Stimulated activated effector memory CD8-positive, alpha-beta T cell treated with anti-CD3 and anti-CD28 coated beads, Interleukin-12 subunit alpha, Interleukin-12 subunit beta, amount 100 ng/mL, for 72 hours (primary cell): ENCODE measurements around the gene CSF1.

ENCODE experiments used
- ATAC-seq: fragments of 150-1000 bp; cut with Tn5 transposase; 2 replicates; pipeline ENCODE4 v1.10.0; 2021
- DNase-seq, 2 donors: peaks; one replicate each; pipeline ENCODE4 v3.0.0; 2021 to 2022; ENCODE audit warnings: low spot score in 2 of 2
- H3K27ac Mint-ChIP-seq: one replicate; pipeline ENCODE4 v1.8.0; 2022; ENCODE audit warnings: mild to moderate bottlenecking, mixed read lengths
- H3K36me3 Mint-ChIP-seq: one replicate; pipeline ENCODE4 v1.8.0; 2022; ENCODE audit warnings: mild to moderate bottlenecking, mixed read lengths
- H3K4me1 Mint-ChIP-seq: one replicate; pipeline ENCODE4 v1.8.0; 2022; ENCODE audit warnings: mixed read lengths
- H3K4me3 Mint-ChIP-seq: one replicate; pipeline ENCODE4 v1.8.0; 2022; ENCODE audit warnings: mild to moderate bottlenecking, mixed read lengths
- H3K9me3 Mint-ChIP-seq: one replicate; pipeline ENCODE4 v1.8.0; 2022; ENCODE audit warnings: mixed read lengths

CSF1 gene

GRCh38 chr1:109891930-109892329 lies 18.7 kb upstream of the CSF1 start:
- Mint-ChIP-seq H3K4me1 (peaks cover 15% of the 10 kb centered on the region), H3K36me3 (peaks cover 5% of the 10 kb centered on the region), H3K27ac (no peak overlapping the region), H3K9me3 (peaks cover 2% of the 10 kb centered on the region), H3K4me3 (no peak overlapping the region)
- DNase-seq (no peak), ATAC-seq (no peak)

- DNase-seq (no peak), ATAC-seq (peak; percentile 4)
- H3K4me1 Mint-ChIP-seq: peaks cover 12% of the 10 kb centered on the region
- peaks cover 2% of the 10 kb centered on the region for H3K36me3 Mint-ChIP-seq
- H3K27ac Mint-ChIP-seq: no peak overlapping the region
- peaks cover under 1% of the 10 kb centered on the region for H3K9me3 Mint-ChIP-seq
- no peak overlapping the region for H3K4me3 Mint-ChIP-seq
Measured at GRCh38 chr1:109892561-109893368, 17.9 kb upstream of the CSF1 start.

DNA sequence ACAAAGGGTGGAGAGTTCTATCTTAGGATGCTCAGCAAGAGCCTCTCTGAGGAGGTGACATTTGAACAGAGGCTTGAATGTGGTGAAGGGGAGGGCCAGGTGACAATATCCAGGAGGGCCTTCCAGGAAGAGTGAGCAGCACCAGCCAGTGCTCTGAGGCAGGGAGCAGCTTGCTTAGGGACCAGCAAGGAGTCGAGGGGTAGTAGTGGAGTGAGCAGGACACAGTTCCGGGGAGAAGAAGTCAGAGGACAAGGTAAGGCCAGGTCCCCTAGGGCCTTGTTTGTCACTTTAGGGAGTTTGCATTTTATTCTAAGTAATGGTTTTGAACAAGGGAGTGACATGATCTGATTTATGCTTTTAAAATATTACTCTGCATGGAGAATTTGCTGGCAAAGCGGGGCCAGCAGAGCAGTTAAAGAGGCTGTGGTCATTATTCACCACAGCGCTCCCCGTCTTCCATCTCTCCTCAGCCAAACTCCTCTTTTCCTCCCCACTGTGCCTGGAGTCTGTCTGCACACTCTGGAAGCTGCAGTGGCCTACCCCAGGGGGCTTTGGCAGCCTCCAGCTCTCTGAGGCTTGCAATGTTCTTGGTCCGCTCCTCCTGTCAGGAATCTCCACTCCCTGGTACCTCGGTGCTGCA lies 17.0 kb upstream of the CSF1 start:
- H3K27ac Mint-ChIP-seq: no peak overlapping the region
- peaks cover 7% of the 10 kb centered on the region for H3K4me1 Mint-ChIP-seq
- H3K36me3 Mint-ChIP-seq: no peaks in the 10 kb centered on the region
- no peak overlapping the region for H3K4me3 Mint-ChIP-seq
- DNase-seq: no peak
- ATAC-seq: no peak
- no peaks in the 10 kb centered on the region for H3K9me3 Mint-ChIP-seq

- no peaks in the 10 kb centered on the region for H3K9me3 Mint-ChIP-seq
- DNase-seq (no peak), ATAC-seq (peak; percentile 36)
- H3K4me3 Mint-ChIP-seq: no peak overlapping the region
- no peak overlapping the region for H3K27ac Mint-ChIP-seq
- H3K4me1 Mint-ChIP-seq: no peaks in the 10 kb centered on the region
- H3K36me3 Mint-ChIP-seq: no peaks in the 10 kb centered on the region
Measured at GRCh38 chr1:109894823-109895719, 15.6 kb upstream of the CSF1 start.

- no peaks in the 10 kb centered on the region for H3K36me3 Mint-ChIP-seq
- ATAC-seq: peak; percentile 43
- DNase-seq: no peak
- no peak overlapping the region for H3K27ac Mint-ChIP-seq
- no peaks in the 10 kb centered on the region for H3K9me3 Mint-ChIP-seq
- H3K4me3 Mint-ChIP-seq: no peak overlapping the region
- peaks cover 5% of the 10 kb centered on the region for H3K4me1 Mint-ChIP-seq
Measured at GRCh38 chr1:109895720-109896504, 14.7 kb upstream of the CSF1 start.

DNA sequence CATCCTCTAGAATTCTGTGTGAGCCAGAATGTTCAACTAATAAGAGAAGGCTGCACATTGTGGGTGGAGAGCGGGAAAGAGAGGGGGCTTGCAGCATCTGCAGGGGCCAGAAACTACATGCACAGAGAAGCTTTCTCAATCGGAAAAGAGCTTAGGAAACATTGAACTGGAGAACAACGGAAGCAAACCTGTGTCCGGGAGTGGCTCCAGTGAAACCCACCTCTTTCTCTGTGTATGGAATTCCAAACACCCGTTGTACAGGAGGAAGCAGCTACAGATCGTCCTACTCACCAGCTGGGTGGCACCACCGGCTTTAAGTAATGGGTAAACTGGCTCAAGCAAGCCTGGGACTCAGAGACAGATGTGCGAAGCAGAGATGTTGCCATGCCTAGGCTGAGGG lies 14.0 kb upstream of the CSF1 start:
- no peaks in the 10 kb centered on the region for H3K36me3 Mint-ChIP-seq
- H3K4me1 Mint-ChIP-seq: peaks cover 13% of the 10 kb centered on the region
- no peak overlapping the region for H3K27ac Mint-ChIP-seq
- DNase-seq: no peak
- H3K9me3 Mint-ChIP-seq: no peaks in the 10 kb centered on the region
- no peak for ATAC-seq
- no peak overlapping the region for H3K4me3 Mint-ChIP-seq

- no peak overlapping the region for H3K27ac Mint-ChIP-seq
Measured at GRCh38 chr1:109897259-109897955, 13.2 kb upstream of the CSF1 start.

DNA sequence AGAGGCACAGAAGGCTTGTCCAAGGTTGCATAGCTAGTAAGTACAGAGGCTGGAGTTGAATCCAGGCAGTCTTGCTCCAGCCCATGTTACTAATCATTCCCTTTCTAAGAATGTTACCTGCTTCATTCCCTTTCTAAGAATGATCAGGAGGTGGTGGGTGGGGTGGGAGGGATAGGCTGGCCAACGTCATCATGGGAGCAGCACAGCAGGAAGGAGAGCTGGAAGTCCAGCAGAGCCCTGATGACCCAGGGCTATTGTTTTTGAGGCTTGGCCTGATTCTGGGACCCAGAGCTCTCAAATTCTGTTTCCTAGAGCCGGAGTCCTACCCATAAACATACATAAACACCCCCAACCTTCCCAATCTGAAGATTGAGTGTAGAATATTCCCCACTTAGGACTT lies 11.8 kb upstream of the CSF1 start:
- Mint-ChIP-seq H3K4me3 (no peak overlapping the region), H3K36me3 (no peaks in the 10 kb centered on the region), H3K27ac (no peak overlapping the region), H3K9me3 (no peaks in the 10 kb centered on the region), H3K4me1 (peaks cover 27% of the 10 kb centered on the region)
- ATAC-seq (no peak), DNase-seq (no peak)

More at GRCh38 chr1:109897259-109897955, 13.2 kb upstream of the CSF1 start:
- ATAC-seq (no peak), DNase-seq (no peak)
- Mint-ChIP-seq H3K4me3 (no peak overlapping the region), H3K9me3 (no peaks in the 10 kb centered on the region), H3K36me3 (no peaks in the 10 kb centered on the region), H3K4me1 (peaks cover 19% of the 10 kb centered on the region)

- H3K4me3 Mint-ChIP-seq: no peak overlapping the region
- H3K36me3 Mint-ChIP-seq: peaks cover 1% of the 10 kb centered on the region
- DNase-seq: no peak
- ATAC-seq: no peak
- H3K4me1 Mint-ChIP-seq: peaks cover 35% of the 10 kb centered on the region
- H3K27ac Mint-ChIP-seq: peak overlapping the region; percentile 43
- H3K9me3 Mint-ChIP-seq: no peaks in the 10 kb centered on the region
Measured at GRCh38 chr1:109901141-109901523, 9.5 kb upstream of the CSF1 start.

GRCh38 chr1:109901524-109902145 lies 9.0 kb upstream of the CSF1 start:
- peak overlapping the region; percentile 43 for H3K27ac Mint-ChIP-seq
- ATAC-seq: peak; percentile 65
- peaks cover 6% of the 10 kb centered on the region for H3K36me3 Mint-ChIP-seq
- H3K4me3 Mint-ChIP-seq: no peak overlapping the region
- H3K4me1 Mint-ChIP-seq: peaks cover 40% of the 10 kb centered on the region
- H3K9me3 Mint-ChIP-seq: no peaks in the 10 kb centered on the region
- peak in 1 of 2 donors; percentile 31 for DNase-seq

DNA sequence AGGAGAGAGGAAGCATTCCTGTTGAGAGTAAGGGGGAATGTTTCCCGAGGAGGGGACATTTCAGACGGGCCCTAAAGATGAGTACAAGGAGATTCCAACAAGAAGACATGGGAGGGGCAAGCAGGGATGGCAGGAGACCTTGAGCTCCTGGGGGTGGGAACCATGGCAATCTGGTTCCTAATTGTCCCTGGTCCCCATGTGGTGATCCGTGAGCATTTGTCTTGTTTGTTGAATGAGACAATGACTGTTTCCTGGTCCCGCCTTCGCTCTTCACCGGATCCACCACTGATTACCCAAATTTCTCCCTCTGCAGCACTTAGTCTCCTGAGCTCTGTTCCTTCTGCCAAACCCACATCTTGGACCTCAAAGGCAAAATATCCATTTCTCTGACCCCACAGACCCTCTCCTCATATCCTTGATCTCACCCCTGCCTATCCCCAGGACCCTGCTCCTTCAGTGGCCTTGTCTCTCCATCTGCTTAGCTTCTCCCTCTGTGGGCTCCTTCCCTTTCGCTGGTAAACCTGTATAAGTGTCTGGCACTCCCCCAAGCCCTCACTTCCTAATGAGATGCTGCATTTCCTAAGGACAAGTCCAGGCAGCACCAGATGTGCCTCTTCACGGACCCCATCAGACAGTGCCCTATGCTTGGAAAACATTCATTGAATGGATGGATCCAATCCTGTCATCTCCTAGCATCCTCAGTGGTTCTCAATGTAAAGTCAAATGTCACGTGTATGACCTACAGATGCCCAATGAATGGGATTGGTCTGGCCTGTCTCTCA lies 8.3 kb upstream of the CSF1 start:
- H3K9me3 Mint-ChIP-seq: no peaks in the 10 kb centered on the region
- ATAC-seq: no peak
- no peak for DNase-seq
- no peak overlapping the region for H3K4me3 Mint-ChIP-seq
- peaks cover 48% of the 10 kb centered on the region for H3K4me1 Mint-ChIP-seq
- peak overlapping the region; percentile 43 for H3K27ac Mint-ChIP-seq
- H3K36me3 Mint-ChIP-seq: peaks cover 6% of the 10 kb centered on the region

GRCh38 chr1:109903376-109903930 lies 7.2 kb upstream of the CSF1 start:
- H3K4me1 Mint-ChIP-seq: peaks cover 58% of the 10 kb centered on the region
- H3K36me3 Mint-ChIP-seq: peaks cover 6% of the 10 kb centered on the region
- H3K9me3 Mint-ChIP-seq: no peaks in the 10 kb centered on the region
- no peak overlapping the region for H3K4me3 Mint-ChIP-seq
- ATAC-seq: no peak
- no peak for DNase-seq
- peak overlapping the region; percentile 5 for H3K27ac Mint-ChIP-seq

- Mint-ChIP-seq H3K4me1 (peaks cover 66% of the 10 kb centered on the region), H3K27ac (peak overlapping the region; percentile 5), H3K4me3 (no peak overlapping the region), H3K36me3 (peaks cover 6% of the 10 kb centered on the region), H3K9me3 (no peaks in the 10 kb centered on the region)
- DNase-seq (no peak), ATAC-seq (no peak)
Measured at GRCh38 chr1:109904105-109904817, 6.4 kb upstream of the CSF1 start.
